ENCODE data around the gene LMO7.

DNA sequence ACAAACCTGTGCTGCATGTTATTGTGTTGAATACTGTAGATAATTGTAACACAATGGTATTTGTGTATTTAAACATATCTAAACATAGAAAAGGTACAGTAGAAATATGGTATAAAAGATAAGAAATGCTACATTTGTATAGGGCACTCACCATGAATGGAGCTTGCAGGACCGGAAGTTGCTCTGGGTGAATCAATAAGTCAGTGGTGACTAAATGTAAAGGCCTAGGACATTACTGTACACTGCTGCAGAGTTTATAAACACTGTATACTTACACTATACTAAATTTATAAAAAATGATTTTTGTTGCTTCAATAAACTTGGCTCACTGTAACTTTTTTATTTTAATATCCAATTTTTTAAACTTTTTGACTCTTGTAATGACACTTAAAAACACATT lies 34.4 kb downstream of the LMO7 start:
- TF ChIP-seq CTCF (conservative IDR thresholded peaks at IDR 0.05; ENCODE audit: low read depth, low read length) = no peak
- no peak for TF ChIP-seq MAZ (IDR thresholded peaks at IDR 0.05; ENCODE audit: borderline replicate concordance, low read depth, low read length)
- no peak for TF ChIP-seq SMC3 (IDR thresholded peaks at IDR 0.05; ENCODE audit: low read depth, low read length)
- no peak for TF ChIP-seq POLR2A (IDR thresholded peaks at IDR 0.05; ENCODE audit: low read depth, low read length)
- no peak for TF ChIP-seq RFX5 (IDR thresholded peaks at IDR 0.05; ENCODE audit: low read depth, low read length)
- no peak for TF ChIP-seq MAFK (IDR thresholded peaks at IDR 0.05; ENCODE audit: low read depth, low read length)
- TF ChIP-seq RAD21 (IDR thresholded peaks at IDR 0.05; ENCODE audit: low read length) = no peak
- no peak for TF ChIP-seq CEBPB (IDR thresholded peaks at IDR 0.05; ENCODE audit: low read depth, low read length)
- TF ChIP-seq RCOR1 (IDR thresholded peaks at IDR 0.05; ENCODE audit: insufficient replicate concordance, low read length) = no peak
- no peak for TF ChIP-seq NFE2L2 (IDR thresholded peaks at IDR 0.05; ENCODE audit: low read depth, low read length)
